GM12873 (cell line): ENCODE measurements around the gene SCARB1.

Experiments
- TF ChIP-seq, protein P1 (sequence below): IDR thresholded peaks from 2 replicates; pipeline ENCODE4 v1.5.1; 2012; ENCODE audit warnings: low read depth, mild to moderate bottlenecking, moderate library complexity, low read length, control low read depth; ENCODE audit not compliant: insufficient read depth; ENCODE audit errors: missing control alignments

SCARB1 gene

DNA sequence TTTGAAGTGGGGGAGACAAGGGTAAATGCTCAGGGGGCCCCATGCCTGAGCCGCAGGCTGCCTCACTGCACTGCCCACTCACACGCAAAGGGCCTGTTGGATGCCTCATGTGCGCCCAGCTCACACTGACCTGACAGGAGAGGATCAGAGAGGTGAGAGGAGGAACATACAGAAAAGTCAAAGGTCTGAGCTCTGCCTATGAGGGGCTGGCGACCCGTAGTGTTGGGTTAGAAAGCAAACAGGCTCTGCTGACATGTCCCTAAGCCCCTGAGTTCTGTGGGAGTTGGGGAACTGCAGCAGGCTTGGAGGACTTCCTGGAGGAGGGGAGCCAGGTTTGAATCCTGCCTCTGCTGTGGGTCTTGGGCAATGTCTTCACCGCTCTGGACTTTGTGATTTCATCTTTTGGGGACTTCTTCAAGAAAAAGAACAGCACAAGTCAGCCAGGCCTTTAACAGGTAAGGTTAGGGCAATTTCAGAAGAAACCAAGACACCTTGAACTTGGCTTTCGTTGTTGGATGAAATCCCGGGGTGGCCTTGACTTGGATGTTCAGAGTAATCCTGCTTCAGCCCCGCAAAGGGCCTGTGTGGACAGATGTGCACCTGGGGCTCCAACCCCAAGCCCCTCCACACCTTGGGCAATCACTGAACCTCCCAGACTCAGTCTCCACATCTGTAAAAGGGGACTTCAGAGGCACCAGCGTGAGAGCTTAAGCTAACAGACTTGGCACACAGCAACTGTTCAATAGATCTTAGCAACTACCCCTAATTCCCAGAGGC is 116.8 kb downstream of the SCARB1 start:
- TF ChIP-seq, protein P1, sequence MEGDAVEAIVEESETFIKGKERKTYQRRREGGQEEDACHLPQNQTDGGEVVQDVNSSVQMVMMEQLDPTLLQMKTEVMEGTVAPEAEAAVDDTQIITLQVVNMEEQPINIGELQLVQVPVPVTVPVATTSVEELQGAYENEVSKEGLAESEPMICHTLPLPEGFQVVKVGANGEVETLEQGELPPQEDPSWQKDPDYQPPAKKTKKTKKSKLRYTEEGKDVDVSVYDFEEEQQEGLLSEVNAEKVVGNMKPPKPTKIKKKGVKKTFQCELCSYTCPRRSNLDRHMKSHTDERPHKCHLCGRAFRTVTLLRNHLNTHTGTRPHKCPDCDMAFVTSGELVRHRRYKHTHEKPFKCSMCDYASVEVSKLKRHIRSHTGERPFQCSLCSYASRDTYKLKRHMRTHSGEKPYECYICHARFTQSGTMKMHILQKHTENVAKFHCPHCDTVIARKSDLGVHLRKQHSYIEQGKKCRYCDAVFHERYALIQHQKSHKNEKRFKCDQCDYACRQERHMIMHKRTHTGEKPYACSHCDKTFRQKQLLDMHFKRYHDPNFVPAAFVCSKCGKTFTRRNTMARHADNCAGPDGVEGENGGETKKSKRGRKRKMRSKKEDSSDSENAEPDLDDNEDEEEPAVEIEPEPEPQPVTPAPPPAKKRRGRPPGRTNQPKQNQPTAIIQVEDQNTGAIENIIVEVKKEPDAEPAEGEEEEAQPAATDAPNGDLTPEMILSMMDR, result no peak

DNA sequence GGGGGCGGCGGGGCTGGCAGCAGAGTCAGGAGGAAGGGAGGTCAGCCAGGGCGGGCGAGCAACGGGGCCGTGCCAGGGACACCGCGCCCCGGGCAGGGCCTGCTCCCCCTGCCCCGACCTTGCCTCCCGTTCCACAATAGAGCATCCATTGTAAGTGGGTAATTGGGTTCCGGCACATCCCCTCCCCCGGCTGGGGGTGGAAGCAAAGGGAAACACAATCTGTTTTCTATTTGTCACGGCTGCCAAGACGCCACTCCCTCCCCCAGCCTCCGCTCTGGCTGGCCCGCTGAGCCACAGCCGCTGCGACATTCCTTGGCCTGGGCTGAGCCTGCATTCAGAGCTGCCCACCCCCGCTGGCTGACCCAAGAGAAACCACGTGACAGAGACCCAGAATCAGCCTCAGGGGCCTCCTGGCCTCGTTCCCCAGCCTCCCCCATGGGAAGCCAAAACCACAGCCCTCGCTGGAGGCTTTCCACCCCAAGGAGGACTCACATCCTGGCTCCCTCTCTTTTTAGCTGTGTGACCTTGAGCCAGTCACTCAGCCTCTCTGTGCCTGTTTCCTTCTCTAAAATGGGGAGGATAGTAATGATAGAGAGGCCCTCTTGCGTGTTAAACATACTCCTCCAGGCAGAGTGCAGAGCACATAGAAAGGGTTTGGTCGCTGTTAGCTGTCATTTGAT is 117.6 kb downstream of the SCARB1 start:
- TF ChIP-seq, protein P1, result no peak

DNA sequence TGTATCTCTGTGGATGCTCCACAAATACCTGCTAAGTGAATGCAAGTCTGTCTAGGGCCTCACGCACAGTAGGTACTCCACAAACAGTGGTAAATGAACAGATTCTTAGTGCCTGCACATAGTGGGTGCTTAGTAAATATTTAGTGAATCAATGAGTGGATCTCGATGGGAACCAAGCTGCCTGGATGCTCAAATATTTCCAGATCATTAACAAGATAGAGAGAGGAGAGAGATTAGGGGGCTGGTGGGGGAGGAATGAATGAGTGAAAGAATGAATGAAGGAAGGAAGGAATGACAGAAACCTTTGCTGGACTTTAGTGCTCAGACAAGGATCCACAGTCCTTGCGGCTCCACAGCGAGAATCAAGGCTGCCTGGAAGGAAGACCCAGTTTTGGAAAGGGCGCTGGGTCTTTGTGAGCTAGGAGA is 118.2 kb downstream of the SCARB1 start:
- TF ChIP-seq, protein P1, result no peak

DNA sequence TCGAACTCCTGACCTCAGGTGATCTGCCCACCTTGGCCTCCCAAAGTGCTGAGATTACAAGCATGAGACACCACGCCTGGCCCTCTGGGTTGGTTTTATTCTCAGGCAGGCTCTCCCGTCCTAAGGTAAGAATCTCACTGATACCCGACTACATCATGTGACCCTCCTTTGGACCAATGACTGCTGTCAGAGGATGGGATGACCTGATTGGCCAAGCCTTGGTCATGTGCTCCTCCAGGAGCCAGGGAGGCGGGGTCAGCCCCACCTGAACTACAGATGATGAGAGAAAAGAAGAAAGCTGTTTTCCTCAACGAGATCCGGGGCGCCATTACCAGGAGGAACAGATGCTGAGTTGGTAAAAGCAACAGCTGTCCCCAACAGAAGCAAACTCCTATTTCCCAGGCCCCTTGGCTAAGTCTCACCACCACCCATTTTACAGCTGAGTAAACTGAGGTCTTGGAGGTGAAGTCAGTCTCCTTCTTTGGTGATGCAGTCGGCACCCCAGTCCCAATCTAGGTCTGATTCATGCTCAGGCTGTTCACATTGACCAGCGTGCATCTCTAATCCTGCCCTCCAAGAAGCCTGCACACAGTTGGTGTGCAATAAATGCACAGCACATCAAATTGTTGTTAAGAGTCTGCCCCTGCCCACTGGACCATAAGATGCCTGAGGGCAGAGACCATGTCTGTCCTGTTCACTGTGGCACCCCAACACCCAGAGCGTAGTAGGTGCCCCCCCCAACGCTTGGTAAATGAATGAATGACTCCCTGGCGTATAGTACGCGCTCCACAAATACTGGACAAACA is 118.8 kb downstream of the SCARB1 start:
- TF ChIP-seq, protein P1, result no peak

DNA sequence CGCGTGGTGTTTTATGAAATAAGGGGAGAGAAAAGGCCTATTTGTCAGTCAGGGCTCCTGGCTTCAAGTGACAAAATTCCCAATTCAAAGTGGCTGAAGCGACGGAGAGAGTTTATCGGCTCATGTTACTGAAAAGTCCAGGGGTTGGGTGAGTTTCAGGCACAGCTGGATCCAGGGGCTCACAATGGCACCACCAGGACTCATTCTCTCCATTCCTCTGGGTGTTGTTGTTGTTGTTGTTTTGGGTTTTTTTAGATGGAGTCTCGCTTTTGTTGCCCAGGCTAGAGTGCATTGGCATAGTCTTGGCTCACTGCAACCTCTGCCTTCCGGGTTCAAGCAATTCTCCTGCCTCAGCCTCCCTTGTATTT is 119.4 kb downstream of the SCARB1 start:
- TF ChIP-seq, protein P1, result no peak

DNA sequence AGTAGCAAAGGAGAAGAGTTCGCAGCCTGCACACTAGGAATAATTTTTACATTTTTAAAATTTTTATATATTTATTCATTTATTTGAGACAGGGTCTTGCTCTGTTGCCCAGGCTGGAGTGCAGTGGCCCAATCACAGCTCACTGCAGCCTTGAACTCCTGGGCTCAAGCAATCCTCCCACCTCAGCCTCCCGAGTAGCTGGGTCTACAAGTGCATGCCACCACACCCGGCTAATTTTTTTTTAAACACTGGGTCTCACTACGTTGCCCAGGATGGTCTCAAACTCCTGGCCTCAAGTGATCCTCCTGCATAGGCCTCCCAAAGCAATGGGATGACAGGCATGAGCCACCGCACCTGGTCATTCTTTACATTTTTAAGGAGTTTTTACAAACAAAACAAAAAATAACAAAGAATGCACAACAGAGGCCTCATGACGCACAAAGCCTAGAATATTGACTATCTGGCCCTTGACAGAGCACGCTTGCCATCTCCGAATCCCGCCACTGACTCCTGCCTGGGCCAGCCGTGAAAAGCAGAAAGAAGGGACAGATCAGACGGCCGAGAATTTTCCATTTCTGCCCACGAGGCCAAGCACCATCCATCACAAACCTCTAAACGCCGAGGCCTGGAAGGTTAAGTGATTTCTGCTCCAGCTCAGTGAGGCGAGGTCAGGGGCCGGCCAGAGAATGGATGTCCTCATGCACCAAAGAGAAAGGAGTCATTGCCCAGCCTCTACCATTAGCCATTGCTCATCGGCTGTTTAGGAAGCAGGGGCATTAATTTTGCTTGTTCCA is 120.0 kb downstream of the SCARB1 start:
- TF ChIP-seq, protein P1, result no peak
